Measurements from ENCODE around the gene PRSS3.

- TF ChIP-seq CTCF (IDR thresholded peaks at IDR 0.05), result no peak
- no peak for TF ChIP-seq POLR2A (IDR thresholded peaks at IDR 0.05)
Measured at GRCh38 chr9:33765411-33765810, 29.9 kb upstream of the PRSS3 start.
